Keratinocyte (primary cell): ENCODE results near the gene TMEM125.

Experiments
- CTCF ChIP-seq, 3 experiments: IDR thresholded peaks in 1 of 3; conservative IDR thresholded peaks in 1 of 3; optimal IDR thresholded peaks in 1 of 3; 2 replicates in 2 of 3; 3 replicates in 1 of 3; pipeline versions ENCODE3 to v1.5.1; 2011; ENCODE audit warnings: low read length in 3 of 3, mild to moderate bottlenecking in 3 of 3, moderate library complexity in 2 of 3, control low read depth in 1 of 3, inconsistent platforms in 1 of 3; ENCODE audit not compliant: insufficient read depth in 2 of 3; ENCODE audit errors: extremely low read depth in 1 of 3
- EZH2 ChIP-seq: IDR thresholded peaks from one replicate; pipeline ENCODE4 v1.6.1; 2012; ENCODE audit warnings: inconsistent platforms, mild to moderate bottlenecking, low read length, moderate library complexity

DNA sequence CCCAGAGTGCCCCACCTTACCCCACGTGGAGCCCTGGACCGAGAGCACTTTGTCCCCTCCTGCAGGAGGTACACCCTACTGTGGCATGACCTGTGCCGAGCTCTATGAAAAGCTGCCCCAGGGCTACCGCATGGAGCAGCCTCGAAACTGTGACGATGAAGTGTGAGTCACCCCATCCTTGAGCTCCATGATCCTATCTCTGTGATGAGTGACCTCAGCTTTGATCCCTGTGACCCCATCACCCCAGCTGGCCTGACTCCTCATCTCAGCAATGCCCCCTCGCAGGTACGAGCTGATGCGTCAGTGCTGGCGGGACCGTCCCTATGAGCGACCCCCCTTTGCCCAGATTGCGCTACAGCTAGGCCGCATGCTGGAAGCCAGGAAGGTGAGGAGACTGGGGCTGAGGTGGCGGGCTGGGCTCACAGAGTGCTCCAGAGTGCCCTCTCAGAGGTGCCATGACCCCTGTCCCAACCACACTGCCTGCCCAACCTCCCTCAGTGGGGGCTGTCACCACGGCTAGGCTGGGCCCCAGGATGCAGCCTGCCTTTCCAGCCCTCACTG is 51.6 kb downstream of the TMEM125 start:
- TF ChIP-seq CTCF (optimal IDR thresholded peaks at IDR 0.05 in 1 of 3, IDR thresholded peaks at IDR 0.05 in 1 of 3, conservative IDR thresholded peaks at IDR 0.05 in 1 of 3; ENCODE audit: extremely low read depth in 1 of 3, insufficient read depth in 2 of 3, low read length in 3 of 3) (no peak), EZH2 (no peak)
